GM19328 (cell line): ENCODE results near the gene ZNF384.
"Not testable (repeated sequence)": the region's sequence is repeated elsewhere in the genome, so short reads cannot be mapped to it uniquely, and the experiment has no call there.

Experiments
- ATAC-seq: cut with Tn5 transposase; IDR thresholded peaks from one replicate; pipeline ENCODE4 v1.9.1; 2021; ENCODE audit warnings: mild to moderate bottlenecking, moderate library complexity; ENCODE audit not compliant: unreplicated experiment

ZNF384 gene

DNA sequence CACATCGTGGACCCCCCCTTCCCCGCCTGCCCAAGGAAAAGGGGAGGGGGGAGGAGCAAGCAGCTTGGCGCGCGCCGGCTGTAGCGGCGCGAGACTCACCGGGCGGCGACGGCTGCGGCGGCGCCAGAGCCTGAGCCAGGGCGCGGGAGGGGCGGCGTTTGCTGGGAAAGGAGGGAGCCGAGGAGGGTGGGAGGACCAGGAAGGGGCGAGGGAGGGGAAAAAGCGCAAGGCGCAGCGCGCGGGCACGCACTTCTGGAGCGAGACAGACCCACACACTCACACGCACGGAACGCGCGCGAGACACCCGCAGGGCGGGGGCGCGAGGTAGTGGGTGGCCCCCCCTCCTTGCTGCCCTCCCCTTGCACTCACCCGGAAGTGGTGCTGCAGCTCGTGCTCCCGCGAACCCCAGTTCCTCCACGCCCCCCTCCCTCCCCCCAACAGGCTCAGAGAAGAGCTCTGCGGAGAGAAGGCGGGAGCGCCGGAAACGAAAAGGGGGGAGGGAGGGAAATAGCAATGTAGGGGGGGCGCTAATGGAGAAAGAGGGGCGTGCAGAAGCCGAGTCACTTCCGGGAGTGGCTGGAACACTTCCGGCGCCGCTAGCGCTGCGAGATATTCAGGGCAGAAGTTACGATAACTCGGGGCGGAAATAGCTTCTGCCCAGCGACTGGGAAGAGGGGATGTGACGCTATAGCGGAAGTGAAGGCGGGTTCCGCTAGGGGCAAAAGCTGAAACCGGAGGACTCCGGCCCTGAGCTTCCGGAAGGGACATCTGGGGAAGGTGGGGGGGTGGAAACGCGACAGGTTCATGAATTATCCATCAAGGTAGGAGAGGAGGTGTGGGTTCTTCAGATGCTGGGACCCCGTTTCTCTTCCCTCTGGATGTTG lies at the start of gene ZNF384:
Gene ZNF384, minus strand, starts transcription at position 377 of the 884 bp plus-strand sequence. CDS start 9,855 bp downstream, outside the sequence.
- peak; percentile 84 for ATAC-seq

DNA sequence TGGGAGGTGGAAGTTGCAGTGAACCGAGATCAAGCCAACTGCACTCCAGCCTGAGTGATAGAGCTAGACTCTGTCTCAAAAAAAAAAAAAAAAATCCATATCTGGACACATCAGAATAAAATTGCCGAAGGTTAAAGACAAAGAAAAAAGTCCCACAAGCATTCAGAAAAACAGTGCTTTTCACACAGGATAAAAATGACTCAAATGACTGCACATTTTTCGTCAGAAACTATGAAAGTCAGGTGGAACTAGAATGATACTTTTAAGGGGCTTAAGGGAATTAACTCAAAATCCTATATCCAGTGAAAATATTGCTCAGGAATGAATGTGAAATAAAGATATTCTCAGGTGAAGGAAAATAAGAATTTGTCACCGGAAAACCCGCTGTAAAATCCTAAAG lies 47.6 kb upstream of the ZNF384 start:
- ATAC-seq, result no peak

DNA sequence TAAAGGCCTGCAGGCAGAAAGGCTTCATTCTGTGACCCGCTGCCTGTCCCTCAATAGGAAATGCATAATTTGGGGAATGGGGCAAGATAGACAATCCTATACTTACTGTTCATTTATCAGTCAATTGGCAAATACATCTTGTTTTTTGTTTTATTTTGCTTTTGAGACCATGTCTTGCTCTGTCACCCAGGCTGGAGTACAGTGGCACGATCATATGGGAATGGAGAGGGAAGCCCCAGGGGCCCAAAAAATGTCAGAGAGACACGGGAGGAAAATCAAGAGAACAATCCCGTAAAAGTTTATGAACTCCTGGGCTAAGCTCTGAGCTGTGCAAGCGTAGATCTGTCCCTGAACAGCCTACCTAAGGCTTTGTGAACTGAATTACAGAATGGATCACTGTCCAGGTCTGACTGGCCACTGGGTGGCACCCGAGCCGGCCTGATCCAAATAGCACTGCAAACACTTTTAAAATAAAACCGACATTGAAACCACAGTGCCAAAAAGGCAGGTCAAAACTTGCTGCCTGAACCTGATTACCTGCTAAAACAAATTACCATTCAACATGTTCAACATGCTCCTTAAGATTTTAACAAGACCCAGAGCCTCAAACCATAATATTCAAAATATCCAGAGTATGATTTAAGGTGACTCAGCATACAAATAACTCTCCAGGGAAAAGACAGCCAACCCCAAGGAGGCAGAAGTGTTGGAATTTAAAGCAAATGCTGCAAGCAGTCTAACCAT lies 46.4 kb upstream of the ZNF384 start:
- ATAC-seq, result no peak

DNA sequence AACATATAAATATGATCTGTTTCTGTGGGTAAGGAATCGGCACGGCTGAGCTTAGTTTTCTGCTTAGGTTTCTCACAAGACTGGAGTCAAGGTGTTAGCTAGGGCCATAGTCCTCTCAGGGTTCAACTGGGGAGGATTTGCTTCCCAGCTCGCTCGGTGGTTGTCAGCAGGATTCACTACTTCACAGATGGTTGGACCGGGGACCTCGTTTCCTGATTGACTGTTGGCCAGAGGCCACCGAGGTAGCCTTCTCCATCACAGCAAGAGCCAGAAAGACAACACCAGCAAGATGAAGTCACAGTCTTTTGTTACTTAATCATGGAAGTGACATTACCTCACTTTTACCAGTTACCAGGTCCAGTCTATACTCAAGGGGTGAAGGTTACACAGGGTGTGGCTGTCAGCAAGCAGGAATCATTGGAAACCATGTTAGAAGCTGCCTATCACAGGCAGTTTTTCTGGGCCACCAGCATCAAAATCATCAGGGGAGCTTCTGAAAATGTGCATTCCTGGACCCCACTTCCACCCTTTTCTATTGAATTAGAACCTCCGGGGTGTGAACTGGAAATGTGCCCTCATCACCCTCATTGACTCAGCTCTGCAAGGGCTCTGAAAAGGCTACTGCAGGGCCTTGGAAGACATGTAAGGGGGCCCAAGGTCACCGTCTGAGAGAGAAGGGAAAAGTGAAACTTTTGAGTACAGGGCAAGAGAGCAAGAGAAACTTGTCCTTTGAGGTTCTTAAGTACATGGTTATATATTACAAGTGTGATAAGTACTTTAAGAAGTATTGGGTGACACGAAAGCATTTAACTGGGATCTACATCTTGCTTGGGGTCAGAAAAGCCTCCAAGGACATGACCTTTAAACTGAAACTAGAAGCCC lies 45.6 kb upstream of the ZNF384 start:
- no peak for ATAC-seq

DNA sequence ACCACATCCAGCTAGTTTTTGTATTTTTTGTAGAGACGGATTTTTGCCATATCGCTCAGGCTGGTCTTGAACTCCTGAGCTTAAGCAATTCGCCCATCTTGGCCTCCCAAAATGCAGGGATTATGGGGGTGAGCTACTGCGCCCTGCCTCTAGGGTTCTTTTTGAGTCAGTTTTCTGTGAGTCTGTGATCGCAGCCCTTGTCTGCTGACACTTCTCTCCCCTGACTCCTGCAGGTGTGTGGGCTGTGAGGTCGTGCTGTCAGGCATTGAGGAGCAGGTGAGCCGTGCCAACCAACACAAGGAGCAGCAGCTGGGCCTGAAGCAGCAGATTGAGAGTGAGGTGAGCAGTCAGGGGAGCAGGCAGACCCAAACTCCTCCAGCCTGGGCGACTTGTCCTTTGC lies 41.0 kb upstream of the ZNF384 start:
- ATAC-seq, result no peak

DNA sequence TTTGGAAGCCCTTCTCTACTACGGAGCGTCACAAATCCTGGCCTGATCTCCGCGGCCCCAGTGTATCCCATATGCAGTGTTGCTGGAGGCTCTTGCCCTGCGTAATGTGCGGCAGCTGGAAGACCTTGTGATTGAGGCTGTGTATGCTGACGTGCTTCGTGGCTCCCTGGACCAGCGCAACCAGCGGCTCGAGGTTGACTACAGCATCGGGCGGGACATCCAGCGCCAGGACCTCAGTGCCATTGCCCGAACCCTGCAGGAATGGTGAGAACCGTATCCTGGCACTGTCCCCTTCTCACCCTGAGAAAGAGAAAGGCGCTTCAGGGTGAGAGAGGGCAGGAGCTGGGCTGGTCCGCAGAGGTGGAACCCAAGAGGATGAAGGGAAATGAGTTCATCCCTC lies 40.0 kb upstream of the ZNF384 start:
- ATAC-seq, result no peak

DNA sequence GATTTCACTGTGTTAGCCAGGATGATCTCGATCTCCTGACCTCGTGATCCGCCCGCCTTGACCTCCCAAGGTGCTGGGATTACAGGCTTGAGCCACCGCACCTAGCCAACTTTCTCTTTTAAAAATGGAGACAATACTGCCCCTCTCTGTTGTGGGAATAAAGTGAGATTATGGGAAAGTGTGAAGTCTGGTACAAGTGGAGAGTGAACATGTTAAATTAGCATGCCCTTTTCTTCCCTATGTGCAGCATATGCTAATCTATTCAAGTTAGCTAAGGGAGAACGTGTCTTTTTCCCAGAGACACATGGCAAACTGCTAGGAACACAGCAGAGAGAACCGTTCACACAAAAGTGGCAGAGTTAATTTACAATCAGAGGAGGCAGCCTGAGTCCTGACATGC lies 36.2 kb upstream of the ZNF384 start:
- no peak for ATAC-seq

DNA sequence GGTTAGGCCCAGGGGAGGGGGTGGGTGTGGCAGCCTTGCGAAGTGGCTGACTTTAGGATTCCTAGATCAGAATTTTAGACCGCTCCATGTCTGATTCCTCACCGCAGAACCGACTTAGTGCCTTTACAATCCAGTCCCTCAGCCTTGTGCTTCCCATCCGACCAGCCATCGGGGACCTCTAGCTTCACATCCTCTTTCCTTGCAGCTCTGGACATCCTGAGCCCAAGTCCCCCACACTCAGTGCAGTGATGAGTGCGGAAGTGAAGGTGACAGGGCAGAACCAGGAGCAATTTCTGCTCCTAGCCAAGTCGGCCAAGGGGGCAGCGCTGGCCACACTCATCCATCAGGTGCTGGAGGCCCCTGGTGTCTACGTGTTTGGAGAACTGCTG lies 35.2 kb upstream of the ZNF384 start:
- ATAC-seq, result no peak

DNA sequence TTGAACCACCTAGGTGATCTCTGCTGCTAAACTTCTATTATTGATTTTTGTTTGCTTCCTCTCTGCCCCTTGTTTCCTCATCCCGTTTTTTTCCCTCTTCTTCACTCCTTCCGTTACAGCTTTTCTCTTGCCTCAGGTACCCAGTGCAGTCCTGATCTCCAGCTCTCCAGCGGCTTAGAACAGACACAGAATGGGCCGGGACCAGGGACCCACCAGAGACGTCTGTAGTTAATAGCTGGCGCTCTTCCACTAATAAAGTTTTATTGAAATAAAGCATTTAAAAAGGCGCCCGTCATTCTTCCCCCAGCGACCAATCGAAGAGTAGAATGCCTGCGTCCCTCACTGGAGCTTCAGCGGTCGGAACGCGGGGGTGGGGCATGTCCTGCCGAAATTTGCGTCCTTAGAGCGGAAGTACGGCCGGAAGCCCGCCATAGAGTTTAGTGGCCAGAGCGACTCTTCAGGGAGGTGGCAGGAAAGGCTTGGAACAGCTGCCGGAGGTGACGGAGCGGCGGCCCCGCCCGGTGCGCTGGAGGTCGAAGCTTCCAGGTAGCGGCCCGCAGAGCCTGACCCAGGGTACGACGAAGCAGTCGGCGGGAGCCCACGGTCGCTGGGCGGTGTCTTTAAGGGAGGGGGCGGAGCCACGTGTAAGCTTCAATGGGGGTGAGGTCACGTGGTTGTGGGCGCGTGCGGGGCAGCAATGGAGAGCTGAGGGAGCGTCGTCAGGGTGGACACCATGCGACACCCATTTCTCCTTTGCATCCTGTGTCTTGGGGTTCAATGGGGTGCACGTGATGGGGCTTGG lies 34.6 kb upstream of the ZNF384 start, which contains the start of gene COPS7A:
Gene COPS7A, plus strand, starts transcription at position 440 of the 802 bp plus-strand sequence. CDS start 611 bp downstream, outside the sequence.
- ATAC-seq, result peak; percentile 93

DNA sequence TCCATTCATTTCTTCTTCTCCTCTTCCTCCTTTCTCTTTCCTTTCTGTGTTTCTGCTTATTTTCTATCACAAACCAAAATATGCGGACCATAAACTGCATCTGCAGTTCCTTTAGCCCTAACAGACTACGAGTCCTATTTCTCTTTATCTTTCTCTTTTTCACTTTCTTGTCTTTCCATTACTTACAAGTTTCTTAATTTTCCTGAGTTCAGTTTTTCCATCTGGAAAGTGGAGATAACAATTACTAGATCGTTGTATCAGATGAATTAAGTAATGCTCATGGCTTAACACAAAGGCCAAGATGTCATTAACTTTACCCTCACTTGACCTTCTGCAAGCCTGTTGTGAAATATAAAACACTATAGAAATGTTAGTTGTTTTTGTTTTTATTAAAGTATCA lies 33.7 kb upstream of the ZNF384 start:
- no peak for ATAC-seq

DNA sequence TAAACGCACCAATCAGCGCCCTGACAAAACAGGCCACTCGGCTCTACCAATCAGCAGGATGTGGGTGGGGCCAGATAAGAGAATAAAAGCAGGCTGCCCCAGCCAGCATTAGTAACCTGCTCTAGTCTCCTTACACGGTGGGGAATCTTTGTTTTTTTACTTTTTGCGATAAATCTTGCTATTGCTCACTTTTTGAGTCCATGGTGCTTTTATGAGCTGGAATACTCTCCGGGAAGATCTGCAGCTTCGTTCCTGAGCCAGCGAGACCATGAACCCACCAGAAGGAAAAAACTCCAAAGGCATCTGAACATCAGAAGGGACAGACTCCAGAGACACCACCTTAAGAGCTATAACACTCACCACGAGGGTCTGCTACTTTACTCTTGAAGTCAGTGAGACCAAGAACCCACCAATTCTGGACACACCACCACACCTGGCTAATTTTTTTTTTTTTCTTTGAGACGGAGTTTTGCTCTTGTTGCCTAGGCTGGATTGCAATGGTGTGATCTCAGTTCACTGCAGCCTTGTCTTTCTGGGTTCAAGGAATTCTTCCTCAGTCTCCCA lies 27.8 kb upstream of the ZNF384 start:
- ATAC-seq, result no peak

DNA sequence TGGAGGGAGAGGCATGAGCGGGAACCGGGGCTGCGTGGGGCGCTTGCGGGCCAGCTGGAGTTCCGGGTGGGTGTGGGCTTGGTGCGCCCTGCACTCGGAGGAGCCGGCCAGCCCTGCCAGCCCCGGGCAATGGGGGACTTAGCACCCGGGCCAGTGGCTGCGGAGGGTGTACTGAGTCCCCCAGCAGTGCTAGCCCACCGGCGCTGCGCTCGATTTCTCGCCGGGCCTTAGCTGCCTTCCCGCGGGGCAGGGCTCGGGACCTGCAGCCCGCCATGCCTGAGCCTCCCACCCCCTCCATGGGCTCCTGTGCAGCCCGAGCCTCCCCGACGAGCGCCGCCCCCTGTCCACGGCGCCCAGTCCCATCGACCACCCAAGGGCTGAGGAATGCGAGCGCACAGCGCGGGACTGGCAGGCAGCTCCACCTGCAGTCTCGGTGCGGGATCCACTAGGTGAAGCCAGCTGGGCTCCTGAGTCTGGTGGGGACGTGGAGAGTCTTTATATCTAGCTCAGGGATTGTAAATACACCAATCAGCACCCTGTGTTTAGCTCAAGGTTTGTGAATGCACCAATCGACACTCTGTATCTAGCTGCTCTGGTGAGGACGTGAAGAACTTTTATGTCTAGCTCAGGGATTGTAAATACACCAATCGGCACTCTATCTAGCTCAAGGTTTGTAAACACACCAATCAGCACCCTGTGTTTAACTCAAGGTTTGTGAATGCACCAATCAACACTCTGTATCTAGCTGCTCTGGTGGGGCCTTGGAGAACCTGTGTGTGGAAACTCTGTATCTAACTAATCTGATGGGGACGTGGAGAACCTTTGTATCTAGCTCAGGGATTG lies 27.1 kb upstream of the ZNF384 start:
- ATAC-seq, result not testable (repeated sequence)

DNA sequence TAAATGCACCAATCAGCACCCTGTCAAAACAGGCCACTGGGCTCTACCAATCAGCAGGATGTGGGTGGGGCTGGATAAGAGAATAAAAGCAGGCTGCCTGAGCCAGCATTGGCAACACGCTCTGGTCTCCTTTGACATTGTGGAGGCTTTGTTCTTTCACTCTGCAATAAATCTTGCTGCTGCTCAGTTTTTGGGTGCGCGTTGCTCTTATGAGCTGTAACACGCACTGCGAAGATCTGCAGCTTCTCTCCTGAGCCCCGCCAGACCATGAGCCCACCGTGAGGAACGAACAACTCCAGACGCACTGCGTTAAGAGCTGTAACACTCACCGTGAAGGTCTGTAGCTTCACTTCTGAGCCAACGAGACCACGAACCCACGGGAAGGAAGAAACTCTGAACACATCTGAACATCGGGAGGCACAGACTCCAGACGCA lies 19.8 kb upstream of the ZNF384 start:
- ATAC-seq, result no peak

DNA sequence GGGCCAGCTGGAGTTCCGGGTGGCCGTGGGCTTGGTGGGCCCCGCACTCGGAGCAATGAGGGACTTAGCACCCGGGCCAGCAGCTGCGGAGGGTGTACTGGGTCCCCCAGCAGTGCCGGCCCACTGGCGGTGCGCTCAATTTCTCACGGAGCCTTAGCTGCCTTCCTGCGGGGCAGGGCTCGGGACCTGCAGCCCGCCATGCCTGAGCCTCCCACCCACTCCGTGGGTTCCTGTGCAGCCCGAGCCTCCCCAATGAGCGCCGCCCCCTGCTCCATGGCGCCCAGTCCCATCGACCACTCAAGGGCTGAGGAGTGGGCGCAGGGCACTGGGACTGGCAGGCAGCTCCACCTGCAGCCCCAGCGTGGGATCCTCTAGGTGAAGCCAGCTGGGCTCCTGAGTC lies 19.2 kb upstream of the ZNF384 start:
- ATAC-seq, result not testable (repeated sequence)

DNA sequence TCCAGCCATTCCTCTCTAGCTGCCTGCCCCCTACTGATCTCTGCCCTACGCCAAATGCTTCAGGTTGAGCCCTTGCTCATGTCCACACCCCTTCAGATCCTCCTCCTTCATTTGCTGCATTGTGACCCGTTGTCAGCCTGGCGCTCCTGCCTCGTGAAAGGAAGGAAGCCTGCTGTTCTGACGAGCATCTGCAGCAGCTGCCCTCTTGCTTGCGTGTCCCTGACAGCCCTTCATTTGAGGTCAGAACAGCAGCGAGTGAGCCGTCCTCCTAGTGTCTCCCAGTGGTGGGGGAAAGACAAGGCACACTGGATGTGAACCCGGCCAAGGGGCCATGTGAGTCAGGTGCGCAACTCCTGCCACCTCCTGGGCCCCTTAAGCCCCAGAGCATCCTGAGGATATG lies 14.5 kb upstream of the ZNF384 start:
- no peak for ATAC-seq

DNA sequence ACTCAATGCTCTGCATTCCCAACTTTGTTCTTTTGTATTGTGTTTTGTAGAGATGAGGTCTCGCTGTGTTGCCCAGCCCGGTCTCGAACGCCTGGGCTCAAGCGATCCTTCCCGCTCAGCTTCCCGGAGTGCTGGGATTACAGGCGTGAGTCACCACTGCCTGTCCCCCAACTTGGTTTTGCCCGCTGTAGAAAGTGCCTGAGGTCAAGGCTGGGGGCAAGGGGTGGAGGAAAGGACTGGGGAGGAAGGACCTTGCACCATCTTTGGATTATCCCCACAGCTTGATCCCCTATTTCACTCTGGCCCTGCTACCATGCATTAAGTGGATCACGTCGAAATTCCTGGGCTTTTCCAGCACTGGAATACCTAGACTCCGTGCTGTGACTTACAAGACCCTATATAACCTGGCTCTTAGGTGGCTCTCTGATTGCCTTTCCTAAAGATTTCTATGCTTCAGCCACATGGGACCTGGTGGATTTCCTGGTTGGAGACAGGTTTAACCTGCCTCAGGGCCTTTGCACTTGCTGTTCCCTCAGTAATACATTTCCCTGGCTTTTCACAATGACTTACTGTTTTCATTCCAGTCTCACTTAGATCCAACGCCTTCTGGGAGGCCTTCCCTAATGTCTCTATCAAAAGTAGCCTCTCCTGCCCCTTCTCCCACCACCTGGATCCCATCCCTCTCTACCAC lies 12.0 kb upstream of the ZNF384 start:
- no peak for ATAC-seq

DNA sequence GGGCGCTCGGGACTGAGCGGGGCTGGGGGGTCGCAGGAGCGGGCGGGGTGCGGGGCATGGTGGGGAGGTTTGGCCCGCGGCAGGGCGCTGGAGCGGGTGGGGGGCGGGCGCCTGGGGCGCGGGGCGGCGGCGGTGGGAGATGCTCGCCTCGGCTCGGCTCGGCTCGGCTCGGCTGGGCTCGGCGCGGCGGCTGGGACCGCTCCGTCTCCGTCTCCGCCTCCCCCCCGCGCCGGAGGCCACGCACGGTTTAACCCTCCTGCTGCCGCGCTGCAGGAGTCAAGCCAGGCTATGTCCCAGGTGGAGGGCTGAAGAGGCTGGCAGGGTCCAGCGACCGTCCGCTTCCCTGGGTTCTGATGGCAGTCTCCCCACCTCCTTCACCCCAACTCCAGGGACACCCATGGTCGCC lies 11.5 kb upstream of the ZNF384 start, which contains the start of gene PIANP:
Gene PIANP, minus strand, starts transcription at position 170 of the 406 bp plus-strand sequence. CDS start 2,754 bp downstream, outside the sequence.
- no peak for ATAC-seq

DNA sequence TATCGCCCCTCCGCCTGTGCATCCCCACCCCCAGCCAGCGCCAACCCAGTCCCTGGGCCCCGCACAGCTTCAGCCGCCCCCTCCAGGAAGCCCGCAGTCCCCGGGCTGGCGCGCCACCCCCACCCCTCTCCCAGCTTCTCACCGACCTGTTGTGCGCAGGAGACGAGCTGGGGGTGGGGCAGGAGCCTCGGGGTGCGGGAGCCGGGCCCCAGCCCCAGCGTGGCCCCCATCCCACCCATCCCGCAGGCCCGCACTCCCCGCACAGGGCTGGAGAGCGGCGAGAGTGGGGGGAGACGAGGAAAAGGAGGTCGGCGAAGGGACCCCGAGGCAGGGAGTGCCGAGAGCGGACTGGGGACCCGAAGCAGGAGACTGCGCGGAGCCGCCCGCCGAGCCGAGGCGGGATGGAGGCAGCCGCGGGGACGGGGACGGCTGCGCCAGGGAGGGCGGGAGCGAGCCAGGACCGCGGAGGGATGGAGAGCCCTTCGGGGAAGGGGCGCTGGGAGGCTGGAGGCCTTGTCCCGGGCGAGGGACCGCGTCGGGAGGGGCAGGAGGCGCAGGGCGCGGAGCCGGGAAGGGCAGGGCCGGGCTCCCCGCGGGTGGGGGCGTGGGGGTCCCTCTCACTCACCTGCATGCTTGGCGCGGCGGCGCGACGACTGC lies 10.9 kb upstream of the ZNF384 start:
- ATAC-seq, result no peak
